Skeletal muscle cell (primary cell): ENCODE data around the gene LRBA.

Experiments used
- DNase-seq: peaks from one replicate; pipeline ENCODE4 v3.0.0-alpha.2; 2010; ENCODE audit warnings: low read depth
- H3K4me3 ChIP-seq: 2 replicates; pipeline ENCODE4 v1.5.1; 2011; ENCODE audit warnings: low read depth, mild to moderate bottlenecking, control low read depth, low read length, moderate library complexity

Gene LRBA

DNA sequence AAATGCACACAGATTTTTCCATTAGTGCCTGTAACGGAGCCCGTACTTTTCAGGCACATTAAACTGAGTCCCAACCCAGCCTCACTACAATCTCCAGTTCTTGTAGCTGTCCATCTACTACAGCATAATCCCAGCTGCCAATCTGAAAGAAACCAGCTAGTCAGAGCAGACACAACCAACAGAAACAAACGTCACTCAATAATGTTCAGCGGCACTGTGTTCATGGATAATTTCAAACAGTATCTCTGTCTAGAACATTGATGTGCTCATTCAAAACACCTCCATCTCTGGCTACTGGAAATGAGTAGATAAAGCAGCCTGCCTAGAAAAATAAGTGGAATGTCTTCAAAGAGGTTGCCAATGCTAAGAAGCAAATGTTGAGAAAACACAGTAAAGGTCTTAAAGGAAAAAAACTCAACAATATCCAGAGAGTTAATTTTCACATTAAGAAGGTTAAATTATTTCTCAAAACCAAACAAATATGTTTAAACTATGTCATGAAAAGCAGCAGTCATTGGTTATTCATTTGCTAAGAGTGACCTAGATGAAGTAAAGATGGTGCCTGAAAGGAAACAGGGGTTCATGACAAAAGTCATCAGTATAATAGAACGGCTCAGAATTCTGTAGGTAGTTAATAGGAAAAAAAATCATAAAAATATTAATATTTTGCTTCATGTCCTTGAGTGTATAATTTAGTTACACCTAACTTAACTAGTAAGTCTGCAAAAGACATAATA, 678.2 kb downstream of the LRBA start:
- DNase-seq: no peak

DNA sequence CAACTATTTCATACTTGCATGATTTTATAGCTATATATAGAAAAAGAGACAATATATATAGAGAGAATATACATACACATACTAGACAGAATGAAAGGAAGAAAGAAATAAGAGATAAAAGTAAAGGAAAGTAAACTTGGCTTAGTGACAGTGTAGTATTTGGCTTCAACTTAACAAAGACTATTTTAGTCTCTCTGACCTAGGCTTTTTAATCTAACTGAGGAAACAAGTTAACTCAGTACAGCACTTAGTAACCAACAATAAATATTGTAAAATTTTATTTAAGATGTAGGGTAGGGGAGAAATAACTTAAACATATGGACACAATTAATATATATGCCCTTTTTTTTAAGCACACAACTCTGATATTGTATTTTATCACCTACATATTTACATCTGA, 682.1 kb downstream of the LRBA start:
- no peak for DNase-seq
- H3K4me3 ChIP-seq: no peak overlapping the region

More for the DNA sequence above, 678.2 kb downstream of the LRBA start:
- no peak overlapping the region for H3K4me3 ChIP-seq

DNA sequence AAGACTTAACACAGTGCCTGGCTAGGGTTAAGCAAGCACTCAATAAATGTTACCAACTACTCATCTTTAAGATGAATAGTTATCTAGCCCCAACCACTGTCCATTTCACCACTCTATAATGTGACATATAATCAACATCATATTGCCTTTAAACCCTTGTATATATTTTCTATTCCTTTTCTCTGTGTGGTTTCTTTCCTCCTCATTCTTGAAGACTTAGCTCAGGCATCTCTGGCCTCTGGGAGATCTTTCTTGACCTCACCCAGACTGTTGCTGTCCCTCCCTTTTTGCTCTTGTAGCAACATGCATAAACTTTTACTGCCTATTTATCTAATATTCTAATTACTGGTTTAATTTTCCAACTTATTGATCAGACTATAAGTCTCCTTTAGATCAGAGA, 683.0 kb downstream of the LRBA start:
- H3K4me3 ChIP-seq: no peak overlapping the region
- DNase-seq: no peak

DNA sequence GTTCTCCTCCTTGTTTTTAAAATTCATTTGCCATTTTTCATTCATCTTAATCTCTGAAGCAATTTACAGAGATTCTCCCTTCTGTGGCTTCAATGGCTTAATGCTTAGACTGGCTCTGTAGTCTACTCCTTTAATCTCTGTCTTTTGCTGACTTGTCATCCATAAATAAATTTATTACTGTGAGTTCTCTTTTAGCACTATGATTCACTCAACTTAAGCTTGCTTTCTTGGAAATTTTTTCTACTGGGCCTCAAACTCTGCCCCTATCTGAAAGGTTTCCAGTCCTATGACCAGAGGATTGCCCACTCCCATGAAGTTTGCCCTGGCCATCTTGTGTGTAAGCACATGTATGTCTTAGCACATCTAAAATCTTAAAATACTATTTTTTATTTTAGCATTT, 685.7 kb downstream of the LRBA start:
- DNase-seq: no peak
- no peak overlapping the region for H3K4me3 ChIP-seq

DNA sequence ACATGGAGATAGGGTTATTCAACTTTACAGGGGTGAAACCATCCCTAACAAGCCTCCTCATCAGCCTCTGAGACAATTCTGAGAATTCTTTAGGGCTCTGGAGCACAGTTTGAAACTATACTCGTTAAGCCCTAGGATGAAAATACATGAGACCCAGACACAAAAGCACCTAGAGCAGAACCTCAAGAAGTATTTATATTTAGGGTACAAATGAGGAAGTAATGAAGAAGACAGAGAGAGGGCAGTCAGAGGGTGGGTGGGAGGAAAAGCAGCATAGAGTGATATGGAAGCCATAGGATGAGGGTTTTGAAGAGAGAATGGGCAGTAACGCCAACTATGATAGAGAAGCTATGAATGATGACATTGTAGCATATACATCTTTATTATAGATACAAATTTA, 686.6 kb downstream of the LRBA start:
- no peak overlapping the region for H3K4me3 ChIP-seq
- DNase-seq: no peak

DNA sequence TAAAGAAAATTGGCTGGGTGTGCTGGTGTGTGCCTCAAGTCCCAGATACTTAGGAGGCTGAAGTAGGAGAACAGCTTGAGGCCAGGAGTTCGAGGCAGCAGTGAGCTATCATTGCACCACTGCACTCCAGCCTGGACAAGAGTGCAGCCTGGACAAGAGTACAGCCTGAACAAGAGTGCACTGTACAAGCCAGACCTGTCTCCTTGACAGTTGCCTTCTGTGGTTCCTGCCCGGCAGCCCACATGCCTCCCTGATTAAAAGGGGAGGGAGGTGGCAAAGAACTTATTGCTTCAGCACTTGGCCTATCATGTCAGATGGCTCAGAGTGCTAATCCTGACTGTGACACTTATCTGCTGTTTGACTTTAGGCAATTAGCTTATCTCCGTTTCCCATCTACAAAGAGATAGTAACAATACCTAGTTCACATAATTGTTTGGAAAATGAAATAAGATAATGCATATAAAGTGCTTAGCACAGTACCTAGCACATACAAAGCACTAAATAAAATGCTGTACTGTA, 687.8 kb downstream of the LRBA start:
- H3K4me3 ChIP-seq: no peak overlapping the region
- no peak for DNase-seq

DNA sequence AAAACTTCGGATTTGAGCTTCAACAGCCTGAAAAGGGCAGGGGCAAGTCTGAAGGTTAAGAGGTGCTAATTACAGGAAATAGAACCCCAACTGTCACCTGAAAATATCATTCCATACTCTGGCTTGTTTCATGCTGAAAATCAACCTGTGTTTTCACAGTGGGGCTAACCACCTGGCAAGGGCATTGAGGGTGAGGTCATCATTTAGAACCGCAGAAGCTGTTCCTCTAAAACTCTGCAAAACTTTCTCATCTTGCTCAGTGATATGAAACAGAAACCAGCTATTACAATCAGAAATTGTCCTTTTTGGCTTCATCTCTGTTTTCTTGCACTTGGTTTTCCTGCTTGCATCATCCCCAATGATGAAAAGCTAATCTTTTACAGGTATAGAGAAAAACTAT, 689.2 kb downstream of the LRBA start:
- no peak overlapping the region for H3K4me3 ChIP-seq
- DNase-seq: no peak

DNA sequence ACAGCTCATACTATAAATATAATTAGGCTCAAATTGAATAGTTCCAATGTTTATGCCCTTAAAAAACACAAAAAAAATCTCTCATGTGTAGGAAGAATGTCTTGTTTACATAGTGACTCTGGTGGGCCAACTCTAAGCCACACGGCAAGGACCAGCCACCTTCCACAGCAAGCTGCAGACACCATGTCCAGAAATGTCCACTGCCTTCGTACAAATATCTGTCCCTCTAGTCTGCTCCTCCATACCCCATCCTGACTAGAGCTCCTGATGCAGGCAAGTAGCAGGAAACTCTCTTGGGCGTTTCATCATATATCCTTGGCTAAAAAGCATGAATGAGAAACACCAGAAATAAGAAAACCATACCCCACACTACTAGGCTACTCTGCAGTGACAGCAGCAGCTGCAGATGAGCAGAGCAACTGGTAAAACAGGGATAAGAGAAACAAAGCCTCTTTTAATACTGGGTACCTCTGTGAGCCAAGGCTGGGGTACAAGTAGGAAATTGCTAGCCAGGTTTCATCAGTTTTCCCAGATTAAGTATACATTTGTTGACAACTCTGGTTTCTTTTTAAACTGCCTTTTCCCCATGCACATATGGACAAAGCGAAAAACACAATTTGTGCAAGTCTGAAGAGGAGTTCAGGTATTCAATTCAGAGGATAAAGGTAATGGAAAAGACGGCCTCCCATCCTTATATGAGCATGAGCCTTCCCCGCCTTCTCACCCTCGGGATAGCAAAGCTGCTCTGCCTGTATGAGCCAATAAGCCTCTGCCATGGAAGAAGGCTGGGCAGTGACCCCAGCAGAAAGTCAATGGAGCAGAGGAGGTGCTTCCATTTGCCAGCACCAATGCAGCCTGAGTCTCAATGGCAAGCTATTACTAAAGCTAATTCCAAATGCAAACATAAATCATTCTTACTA, 691.4 kb downstream of the LRBA start:
- peak; percentile 39 for DNase-seq
- H3K4me3 ChIP-seq: no peak overlapping the region

DNA sequence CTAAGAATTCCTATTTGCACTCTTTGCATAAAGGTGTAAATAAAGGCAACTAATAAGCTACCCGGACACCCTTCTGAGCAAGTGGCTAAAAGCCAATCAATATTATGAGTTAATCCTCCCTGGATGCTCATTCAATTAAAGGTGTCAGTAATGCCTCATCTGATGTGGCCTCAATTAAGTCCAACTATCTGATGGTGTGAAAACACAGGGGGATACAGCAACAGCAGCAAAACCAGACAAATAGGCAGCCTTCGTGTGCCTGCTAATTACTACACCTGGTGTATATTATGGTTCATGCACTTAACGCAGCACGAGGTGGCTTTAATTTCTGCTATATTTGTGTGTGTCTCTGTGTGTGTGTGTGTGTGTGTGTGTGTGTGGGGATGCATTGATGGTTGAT, 692.4 kb downstream of the LRBA start:
- no peak for DNase-seq
- no peak overlapping the region for H3K4me3 ChIP-seq

DNA sequence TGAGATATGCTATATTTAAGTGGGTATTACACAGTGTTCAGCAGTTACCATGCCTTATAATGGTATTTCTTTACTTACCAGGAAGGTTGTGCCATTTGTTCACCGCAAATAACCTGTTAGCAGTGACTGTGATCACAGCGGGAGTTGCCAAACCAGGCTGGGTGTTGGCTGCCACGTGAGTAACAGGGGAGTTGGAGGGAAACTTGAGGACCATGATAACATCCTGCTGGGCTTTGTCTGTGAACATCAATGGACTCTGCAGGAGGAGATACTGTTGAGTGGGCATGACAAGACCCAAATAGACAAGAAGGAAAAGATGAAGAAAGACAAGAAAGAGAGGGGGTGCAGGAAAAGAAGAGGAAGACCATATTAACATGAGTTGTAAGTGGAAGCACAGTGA, 694.0 kb downstream of the LRBA start:
- no peak for DNase-seq
- H3K4me3 ChIP-seq: no peak overlapping the region

DNA sequence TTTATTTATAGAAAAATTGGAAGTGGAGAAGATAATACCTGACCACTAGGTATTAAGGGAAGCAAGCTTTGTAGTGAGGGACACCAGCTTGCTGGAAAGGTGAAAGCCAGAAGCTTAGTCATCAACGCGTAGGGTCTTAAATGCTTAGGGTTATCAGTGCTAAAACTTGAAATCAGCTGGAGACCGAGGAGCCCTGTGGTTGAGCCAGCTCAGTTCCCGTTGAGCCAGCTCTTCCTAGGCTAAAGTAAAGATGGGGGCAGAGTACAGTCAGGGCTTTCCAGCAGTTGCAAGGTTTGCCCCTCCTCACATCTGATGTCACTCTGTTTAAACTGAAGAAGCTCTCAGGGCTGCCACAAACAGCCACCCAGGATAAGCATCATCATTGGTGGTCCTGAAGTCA, 696.1 kb downstream of the LRBA start:
- no peak for DNase-seq

DNA sequence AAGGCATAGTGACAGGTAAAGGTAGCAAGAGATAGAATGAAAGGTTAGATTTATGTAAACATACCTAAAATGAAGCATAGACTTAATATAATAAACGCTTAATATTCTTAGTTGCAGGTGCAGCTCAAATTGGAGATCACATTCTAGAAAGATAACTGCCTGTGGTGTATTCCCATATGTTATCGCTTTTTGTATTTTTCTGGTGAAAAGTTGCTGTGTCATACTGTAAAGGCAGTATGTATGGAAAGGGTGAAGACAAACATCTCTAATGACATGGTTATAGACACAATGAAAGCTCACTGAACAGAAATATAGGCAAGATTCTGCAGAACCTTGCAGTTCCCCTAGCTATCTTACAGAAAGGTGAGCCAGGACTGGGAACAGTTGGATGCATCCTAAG, 696.6 kb downstream of the LRBA start:
- no peak overlapping the region for H3K4me3 ChIP-seq
- DNase-seq: no peak

More for the DNA sequence above, 696.1 kb downstream of the LRBA start:
- H3K4me3 ChIP-seq: no peak overlapping the region

DNA sequence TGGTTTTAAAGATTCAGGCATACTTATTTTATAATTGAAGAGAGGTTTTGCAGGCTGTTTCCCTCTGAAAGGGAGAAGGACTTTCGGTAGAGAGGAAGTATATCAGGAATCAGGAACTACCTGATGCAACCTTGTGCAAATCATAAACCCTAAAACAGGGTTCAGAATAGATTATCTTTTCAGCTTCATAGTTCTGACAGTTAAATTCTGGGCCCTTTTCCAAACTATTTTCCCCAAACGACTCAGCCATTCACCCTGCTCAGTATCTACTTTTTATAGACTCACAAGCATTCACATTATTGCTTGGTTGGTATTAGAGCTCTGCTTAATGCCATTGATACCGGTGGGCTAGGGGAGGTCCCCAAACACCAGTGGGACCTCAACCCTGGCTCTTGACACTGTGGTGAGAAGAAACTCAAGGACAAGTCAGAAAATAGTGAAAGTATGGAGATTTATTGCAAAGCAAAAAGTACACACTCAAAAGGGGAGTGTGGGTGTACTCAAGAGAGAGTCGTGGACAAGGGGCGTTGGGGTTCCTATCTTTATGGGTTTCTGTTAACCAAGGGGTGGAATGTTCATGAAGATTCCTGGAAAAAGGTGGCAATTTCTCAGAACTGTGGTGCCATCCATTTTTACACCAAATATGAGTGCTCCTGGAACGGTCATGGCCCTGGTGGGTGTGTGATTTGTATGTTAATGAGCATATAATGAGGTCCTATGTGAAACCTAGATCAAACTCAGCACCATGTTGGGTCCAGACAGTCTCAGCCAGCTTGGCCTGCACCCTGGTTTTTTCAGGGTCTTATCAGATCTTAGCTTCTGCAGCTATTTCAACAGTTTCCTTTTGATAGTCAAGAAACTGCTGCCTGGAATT, 698.5 kb downstream of the LRBA start:
- H3K4me3 ChIP-seq: no peak overlapping the region
- DNase-seq: no peak

DNA sequence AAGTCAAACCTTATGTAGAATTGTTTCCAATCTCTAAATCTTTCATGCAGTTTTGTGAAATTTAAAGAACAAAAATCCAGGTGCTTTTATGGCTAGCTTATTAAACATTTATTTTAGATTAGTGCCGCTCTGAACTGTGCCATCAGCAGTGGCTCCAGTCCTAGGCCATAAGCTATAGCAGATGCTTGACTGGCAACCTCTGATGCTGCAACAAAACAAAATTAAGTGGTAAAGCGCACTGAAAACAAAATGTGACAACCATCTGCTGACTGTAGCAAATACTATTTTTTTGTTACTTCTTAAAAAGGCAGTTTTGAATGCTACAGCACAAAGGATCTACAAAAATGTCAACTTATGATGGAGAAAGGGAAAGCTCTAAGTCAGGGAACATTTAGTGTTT, 699.4 kb downstream of the LRBA start:
- no peak overlapping the region for H3K4me3 ChIP-seq
- no peak for DNase-seq

DNA sequence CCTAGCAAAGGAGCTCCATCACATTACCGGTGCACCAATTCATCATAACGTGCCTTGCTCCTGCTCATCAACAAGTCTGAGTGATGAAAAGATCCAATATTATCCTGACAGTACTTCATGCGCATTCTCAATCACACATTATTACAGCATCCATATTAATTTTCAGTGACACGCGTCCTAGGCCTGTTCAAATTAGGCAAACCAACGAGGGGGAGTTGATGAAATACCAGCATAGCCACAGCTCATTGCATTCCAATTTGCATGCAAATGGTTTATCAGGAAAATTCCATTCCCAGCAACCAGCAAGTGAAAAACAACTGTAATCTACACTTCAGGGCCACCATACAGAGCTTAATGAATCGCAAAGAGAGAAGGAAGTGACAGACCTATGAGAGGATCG, 699.9 kb downstream of the LRBA start:
- no peak overlapping the region for H3K4me3 ChIP-seq
- DNase-seq: no peak

DNA sequence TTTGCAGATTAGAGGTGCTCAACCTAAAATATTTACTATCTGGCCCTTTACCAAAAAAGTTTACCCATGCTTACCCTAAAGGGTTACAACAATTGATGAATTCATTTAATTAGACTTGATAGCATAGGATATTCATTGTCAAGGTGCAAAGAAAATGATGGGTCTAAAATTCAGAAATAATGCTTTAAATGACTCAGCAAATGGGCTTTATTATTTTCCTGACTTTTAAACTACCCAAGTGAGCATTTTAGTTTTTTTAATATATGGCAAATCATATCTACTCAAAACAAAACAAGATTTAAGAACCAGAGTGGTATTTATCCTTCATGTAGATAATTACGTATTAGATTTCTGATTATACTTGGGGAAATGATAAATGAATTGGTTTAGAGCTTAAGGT, 701.1 kb downstream of the LRBA start:
- H3K4me3 ChIP-seq: no peak overlapping the region
- no peak for DNase-seq

DNA sequence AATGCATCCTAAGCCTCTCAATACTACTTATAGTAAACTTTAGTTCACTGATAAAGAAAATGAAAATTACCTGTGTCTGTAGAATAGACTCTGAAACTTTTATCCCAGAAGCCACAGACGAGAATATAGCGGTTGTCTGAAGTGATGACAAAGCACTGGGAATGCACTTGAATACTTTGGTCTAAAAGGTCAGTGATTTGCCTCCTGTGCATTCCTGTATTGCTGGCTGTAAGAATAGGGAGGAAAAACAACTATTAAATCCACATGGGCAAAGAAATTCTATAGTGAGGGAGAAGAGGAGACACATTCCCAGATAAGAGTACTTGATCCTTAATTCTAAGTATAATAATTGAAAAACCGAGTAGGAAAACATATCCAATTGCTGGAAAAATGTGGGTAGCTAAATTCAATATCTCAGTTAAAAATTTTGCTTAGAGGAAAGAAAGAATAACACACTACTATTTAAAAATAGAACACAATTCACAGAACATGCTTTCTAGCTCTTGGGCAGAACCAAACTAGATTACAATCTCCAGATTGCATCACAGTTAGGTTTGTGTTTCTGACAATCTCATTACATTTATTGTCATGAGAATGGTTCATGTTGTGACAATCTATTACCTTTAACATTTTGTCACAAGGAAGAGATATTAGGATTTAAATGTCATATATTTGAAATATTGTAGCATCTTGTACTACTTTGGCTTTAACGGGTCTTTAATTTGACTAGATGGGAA, 704.8 kb downstream of the LRBA start:
- DNase-seq: peak; percentile 30
- no peak overlapping the region for H3K4me3 ChIP-seq

DNA sequence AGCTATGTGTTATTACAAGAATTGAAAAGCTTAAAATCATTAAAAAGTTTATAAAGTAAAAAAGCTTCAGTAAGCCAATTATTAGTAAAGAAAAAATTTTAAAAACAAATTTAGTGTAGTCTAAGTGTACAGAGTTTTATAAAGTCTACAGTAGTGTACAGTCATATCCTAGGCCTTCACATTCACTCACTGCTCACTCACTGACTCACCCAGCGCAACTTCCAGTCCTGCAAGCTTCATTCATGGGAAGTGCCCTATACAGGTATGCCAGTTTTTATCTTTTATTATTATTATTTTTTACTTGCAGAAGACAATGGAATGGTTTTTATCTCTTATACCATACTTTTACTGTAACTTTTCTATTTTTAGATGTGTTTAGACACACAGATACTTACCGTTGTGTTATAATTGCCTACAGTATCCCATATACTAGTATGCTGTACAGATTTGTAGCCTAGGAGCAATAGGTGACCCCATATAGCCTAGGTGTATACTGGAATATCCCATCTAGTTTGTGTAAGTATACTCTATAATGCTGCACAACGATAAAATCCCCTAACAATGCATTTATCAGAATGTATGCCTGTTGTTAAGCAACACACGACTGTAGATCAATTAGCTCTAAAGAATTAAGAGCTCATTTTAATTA, 706.1 kb downstream of the LRBA start:
- no peak overlapping the region for H3K4me3 ChIP-seq
- no peak for DNase-seq

DNA sequence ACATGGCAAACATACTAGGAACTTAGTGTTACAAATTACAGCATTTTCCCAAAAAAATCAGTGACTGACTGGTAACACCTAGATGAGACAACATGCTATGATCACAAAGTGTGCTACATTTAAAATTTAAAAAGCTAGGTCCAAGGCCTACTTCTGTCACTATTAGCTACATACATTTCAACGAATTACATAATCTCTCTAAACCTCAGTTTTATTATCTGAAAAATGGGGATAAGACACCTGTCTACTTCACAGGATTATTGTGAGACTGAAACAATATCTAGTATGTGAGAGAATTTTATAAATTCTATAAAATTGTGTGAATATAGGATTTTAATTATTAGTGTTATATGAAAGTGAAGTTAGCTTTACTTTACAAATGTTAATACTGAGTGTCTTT, 708.4 kb downstream of the LRBA start:
- H3K4me3 ChIP-seq: no peak overlapping the region
- DNase-seq: no peak
